DOHH2 (cell line): ENCODE data around the gene RBP5.
A peak's percentile ranks its signal among the peaks of the same experiment; 100 is the strongest.

Experiments used
- EZH2phosphoT487 ChIP-seq: fragments of 200-600 bp; sonication (generic); IDR thresholded peaks from 2 replicates; pipeline ENCODE4 v1.6.1; 2017; ENCODE audit warnings: borderline replicate concordance, mild to moderate bottlenecking, antibody characterized with exemption, low read length, moderate library complexity, mixed read lengths
- TF ChIP-seq, protein P1 (sequence below): fragments of 200-600 bp; sonication (generic); IDR thresholded peaks from one replicate; pipeline ENCODE4 v1.5.1; 2014; ENCODE audit warnings: antibody characterized with exemption, mild to moderate bottlenecking, low read depth, low read length; ENCODE audit not compliant: poor library complexity, severe bottlenecking

DNA sequence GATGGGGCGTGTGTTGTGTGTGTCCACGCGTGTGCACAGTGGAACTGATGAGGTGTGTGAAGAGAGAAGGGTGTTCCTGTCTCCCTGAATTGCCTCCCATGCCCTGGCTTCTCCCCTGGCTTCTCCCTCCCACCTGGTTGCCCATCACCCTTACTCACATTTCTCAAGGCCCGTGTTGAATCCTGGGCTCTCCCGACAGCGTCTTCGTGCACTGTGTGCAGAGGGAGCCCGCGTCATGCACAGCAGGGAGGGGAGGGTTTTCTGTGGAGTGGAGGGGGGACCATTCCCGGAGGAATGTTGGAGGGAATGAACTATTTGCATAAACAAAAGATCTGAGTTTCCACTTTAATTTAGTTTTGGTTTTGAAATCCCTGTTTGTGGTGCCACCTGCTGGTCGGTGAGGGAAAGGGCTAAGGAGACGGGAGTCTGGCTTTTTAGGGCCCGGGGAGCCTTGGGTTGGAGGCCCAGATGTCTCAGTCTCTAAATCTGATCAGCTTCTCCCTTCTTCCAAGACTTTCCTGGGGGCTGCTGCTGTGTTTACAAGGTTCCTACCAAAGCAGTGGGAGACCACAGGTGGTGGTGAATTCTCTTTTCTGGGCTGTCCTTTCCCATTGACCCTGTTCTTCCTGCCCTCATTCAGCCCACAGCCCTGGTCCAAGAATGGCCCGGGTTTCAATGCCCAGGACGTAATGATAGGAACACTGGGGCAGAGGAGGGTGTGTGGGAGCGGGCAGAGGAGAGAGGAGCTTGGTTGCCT, 36.3 kb downstream of the RBP5 start, which contains the start of gene C1R:
- TF ChIP-seq, protein P1, sequence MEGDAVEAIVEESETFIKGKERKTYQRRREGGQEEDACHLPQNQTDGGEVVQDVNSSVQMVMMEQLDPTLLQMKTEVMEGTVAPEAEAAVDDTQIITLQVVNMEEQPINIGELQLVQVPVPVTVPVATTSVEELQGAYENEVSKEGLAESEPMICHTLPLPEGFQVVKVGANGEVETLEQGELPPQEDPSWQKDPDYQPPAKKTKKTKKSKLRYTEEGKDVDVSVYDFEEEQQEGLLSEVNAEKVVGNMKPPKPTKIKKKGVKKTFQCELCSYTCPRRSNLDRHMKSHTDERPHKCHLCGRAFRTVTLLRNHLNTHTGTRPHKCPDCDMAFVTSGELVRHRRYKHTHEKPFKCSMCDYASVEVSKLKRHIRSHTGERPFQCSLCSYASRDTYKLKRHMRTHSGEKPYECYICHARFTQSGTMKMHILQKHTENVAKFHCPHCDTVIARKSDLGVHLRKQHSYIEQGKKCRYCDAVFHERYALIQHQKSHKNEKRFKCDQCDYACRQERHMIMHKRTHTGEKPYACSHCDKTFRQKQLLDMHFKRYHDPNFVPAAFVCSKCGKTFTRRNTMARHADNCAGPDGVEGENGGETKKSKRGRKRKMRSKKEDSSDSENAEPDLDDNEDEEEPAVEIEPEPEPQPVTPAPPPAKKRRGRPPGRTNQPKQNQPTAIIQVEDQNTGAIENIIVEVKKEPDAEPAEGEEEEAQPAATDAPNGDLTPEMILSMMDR, result peak; percentile 84
- TF ChIP-seq EZH2phosphoT487, result no peak
